Cardiac fibroblast (primary cell): ENCODE data around the gene DTX4.

Source experiments
- DNase-seq, 2 donors: peaks; one replicate each; pipeline versions ENCODE4 v3.0.0 to v3.0.0-alpha.2; 2010; ENCODE audit warnings: low read depth in 2 of 2
- H3K4me3 ChIP-seq, 2 donors: replicated peaks in 1 of 2; 1 replicate in 1 of 2; 2 replicates in 1 of 2; pipeline ENCODE4 v1.5.1; 2011; ENCODE audit warnings: low read depth in 2 of 2, low read length in 2 of 2, mild to moderate bottlenecking in 2 of 2, moderate library complexity in 1 of 2
- CTCF ChIP-seq: IDR thresholded peaks from one replicate; pipeline ENCODE4 v1.5.1; 2011; ENCODE audit warnings: low read depth, mild to moderate bottlenecking, low read length, inconsistent platforms

Gene DTX4

GRCh38 chr11:59224351-59224928, 52.5 kb downstream of the DTX4 start:
- no peak overlapping the region for H3K4me3 ChIP-seq
- DNase-seq, result peak; percentile 42 to 92
- TF ChIP-seq CTCF, result no peak

- no peak overlapping the region for H3K4me3 ChIP-seq
- no peak for TF ChIP-seq CTCF
- no peak for DNase-seq
Measured at GRCh38 chr11:59225017-59225416, 53.1 kb downstream of the DTX4 start.

GRCh38 chr11:59226396-59226795, 54.5 kb downstream of the DTX4 start:
- H3K4me3 ChIP-seq, result no peak overlapping the region
- no peak for TF ChIP-seq CTCF
- peak in 1 of 2 donors; percentile 32 for DNase-seq

DNA sequence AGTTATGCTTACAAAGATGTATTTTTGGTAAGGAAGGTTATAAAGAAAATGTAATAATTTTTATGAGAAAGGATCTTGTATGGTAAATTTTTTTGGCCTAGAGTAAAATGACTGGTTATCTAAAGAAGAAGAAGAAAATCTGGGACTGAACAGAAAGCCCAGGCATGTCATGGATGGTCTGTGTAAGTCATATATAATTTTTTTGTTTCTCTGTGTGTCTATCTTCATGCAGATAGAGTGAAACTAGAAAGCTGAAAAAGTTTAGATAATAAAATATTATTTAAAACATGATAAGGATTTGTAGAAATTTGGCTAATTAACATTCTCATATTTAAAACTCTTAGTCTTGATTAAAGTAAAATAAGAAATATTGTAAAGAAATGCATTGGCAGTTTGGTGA, 68.4 kb downstream of the DTX4 start:
- no peak for TF ChIP-seq CTCF
- DNase-seq, result no peak
- H3K4me3 ChIP-seq, result no peak overlapping the region

DNA sequence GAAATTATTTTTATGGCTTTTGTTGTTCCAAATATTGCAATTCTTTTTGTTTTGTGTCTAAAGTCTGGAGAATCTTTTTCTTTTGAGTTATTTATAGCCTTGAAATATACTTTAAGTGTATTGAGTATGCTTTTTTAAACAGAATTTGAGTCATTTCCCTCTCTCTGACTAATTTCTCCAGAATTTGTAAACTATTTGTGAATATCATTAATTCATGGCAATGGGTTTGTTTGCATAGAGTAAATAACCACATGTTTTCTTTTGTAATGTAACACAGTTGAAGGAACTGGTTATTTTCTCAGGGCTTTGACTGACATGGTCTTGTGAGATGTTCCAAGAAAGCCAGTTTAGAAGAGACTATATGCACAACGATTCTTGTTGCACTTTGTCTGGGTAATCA, 71.7 kb downstream of the DTX4 start:
- DNase-seq, result no peak
- no peak for TF ChIP-seq CTCF
- H3K4me3 ChIP-seq, result no peak overlapping the region

GRCh38 chr11:59247531-59248227, 75.7 kb downstream of the DTX4 start:
- peak; percentile 62 to 81 for DNase-seq
- no peak for TF ChIP-seq CTCF
- no peak overlapping the region for H3K4me3 ChIP-seq
